Measurements from ENCODE around the gene CENPN.

CENPN gene

GRCh38 chr16:81081014-81081413 lies 74.0 kb downstream of the CENPN start:
- no peak for DNase-seq (ENCODE audit: extremely low read depth, low read depth)
- no peak for TF ChIP-seq CTCF (IDR thresholded peaks at IDR 0.05; ENCODE audit: low read depth, low read length, missing control alignments)
- no peak overlapping the region for H3K4me3 ChIP-seq (replicated peaks; ENCODE audit: low read depth, low read length)
